CD8-positive, alpha-beta memory T cell (primary cell): ENCODE results near the gene MTERF2. TPM values are rescaled to one million over a fixed set of nuclear protein-coding genes. Genes with fewer than 3 reads are reported as not detected.

ENCODE experiments used
- CTCF ChIA-PET: fragments of 350-600 bp; sonication (Branson Sonifier 250); formaldehyde crosslinking; loops from one replicate; lab custom pipeline; 2021; ENCODE audit warnings: antibody characterized with exemption; lab: Charles Lee
- POLR2A ChIA-PET: fragments of 350-600 bp; sonication (Branson Sonifier 250); formaldehyde crosslinking; loops from one replicate; lab custom pipeline; 2021; ENCODE audit warnings: antibody characterized with exemption; lab: Charles Lee
- DNase-seq, 5 donors: peaks; one replicate each; pipeline versions ENCODE4 v3.0.0 to v3.0.0-alpha.2; 2020 to 2022; ENCODE audit warnings: mixed read lengths in 1 of 5
- H3K27ac ChIP-seq: one replicate; pipeline ENCODE4 v1.7.0; 2013; ENCODE audit warnings: low read depth, mild to moderate bottlenecking, low read length, moderate library complexity
- H3K27me3 ChIP-seq: 2 replicates; pipeline ENCODE4 v1.7.0; 2013; ENCODE audit warnings: low read length, mild to moderate bottlenecking; ENCODE audit not compliant: insufficient read depth, poor library complexity, severe bottlenecking
- H3K36me3 ChIP-seq: 2 replicates; pipeline ENCODE4 v1.7.0; 2013; ENCODE audit warnings: mild to moderate bottlenecking, low read length, moderate library complexity; ENCODE audit not compliant: insufficient read depth
- H3K4me1 ChIP-seq: 2 replicates; pipeline ENCODE4 v1.7.0; 2013; ENCODE audit warnings: mild to moderate bottlenecking, low read length, moderate library complexity; ENCODE audit not compliant: insufficient read depth
- H3K4me3 ChIP-seq: 2 replicates; pipeline ENCODE4 v1.7.0; 2013; ENCODE audit warnings: mild to moderate bottlenecking, low read length
- H3K9me3 ChIP-seq: 2 replicates; pipeline ENCODE4 v1.7.0; 2013; ENCODE audit warnings: mild to moderate bottlenecking, low read length
- H3K27ac Mint-ChIP-seq, 8 donors: one replicate each; pipeline ENCODE4 v1.8.0; 2020 to 2021; ENCODE audit warnings: mixed read lengths in 8 of 8, mild to moderate bottlenecking in 6 of 8, inconsistent platforms in 3 of 8, moderate library complexity in 3 of 8
- H3K27me3 Mint-ChIP-seq, 2 donors: one replicate each; pipeline ENCODE4 v1.8.0; 2020 to 2021; ENCODE audit warnings: mixed read lengths in 2 of 2, mild to moderate bottlenecking in 1 of 2, moderate library complexity in 1 of 2
- H3K36me3 Mint-ChIP-seq, 3 donors: one replicate each; pipeline ENCODE4 v1.8.0; 2020 to 2021; ENCODE audit warnings: mixed read lengths in 3 of 3, inconsistent platforms in 1 of 3, mild to moderate bottlenecking in 1 of 3
- H3K4me1 Mint-ChIP-seq, 3 donors: one replicate each; pipeline ENCODE4 v1.8.0; 2020 to 2021; ENCODE audit warnings: mixed read lengths in 3 of 3, inconsistent platforms in 1 of 3, mild to moderate bottlenecking in 1 of 3
- H3K4me3 Mint-ChIP-seq, 7 donors: one replicate each; pipeline ENCODE4 v1.8.0; 2020 to 2021; ENCODE audit warnings: mixed read lengths in 7 of 7, mild to moderate bottlenecking in 6 of 7, moderate library complexity in 4 of 7, inconsistent platforms in 2 of 7
- H3K9me3 Mint-ChIP-seq, 5 donors: one replicate each; pipeline ENCODE4 v1.8.0; 2020 to 2022; ENCODE audit warnings: mixed read lengths in 5 of 5, mild to moderate bottlenecking in 3 of 5, moderate library complexity in 2 of 5, inconsistent platforms in 1 of 5
- polyA plus RNA-seq: library from polyadenylated mRNA; unstranded; fragments of 300-500 nt; fragmentation: Illumina TruSeq; gene quantifications from one replicate; pipeline ENCODE4 v1.2.3, GENCODE V29; 2021
- total RNA-seq, 2 experiments: library from RNA; stranded (reverse); gene quantifications; one replicate each; pipeline ENCODE4 v1.2.3, GENCODE V29; 2021

The MTERF2 gene, protein sequence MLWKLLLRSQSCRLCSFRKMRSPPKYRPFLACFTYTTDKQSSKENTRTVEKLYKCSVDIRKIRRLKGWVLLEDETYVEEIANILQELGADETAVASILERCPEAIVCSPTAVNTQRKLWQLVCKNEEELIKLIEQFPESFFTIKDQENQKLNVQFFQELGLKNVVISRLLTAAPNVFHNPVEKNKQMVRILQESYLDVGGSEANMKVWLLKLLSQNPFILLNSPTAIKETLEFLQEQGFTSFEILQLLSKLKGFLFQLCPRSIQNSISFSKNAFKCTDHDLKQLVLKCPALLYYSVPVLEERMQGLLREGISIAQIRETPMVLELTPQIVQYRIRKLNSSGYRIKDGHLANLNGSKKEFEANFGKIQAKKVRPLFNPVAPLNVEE
- 1 to 10 TPM; 4.6 to 4.9 TPM for total RNA-seq
- 6.4 TPM for polyA plus RNA-seq

DNA sequence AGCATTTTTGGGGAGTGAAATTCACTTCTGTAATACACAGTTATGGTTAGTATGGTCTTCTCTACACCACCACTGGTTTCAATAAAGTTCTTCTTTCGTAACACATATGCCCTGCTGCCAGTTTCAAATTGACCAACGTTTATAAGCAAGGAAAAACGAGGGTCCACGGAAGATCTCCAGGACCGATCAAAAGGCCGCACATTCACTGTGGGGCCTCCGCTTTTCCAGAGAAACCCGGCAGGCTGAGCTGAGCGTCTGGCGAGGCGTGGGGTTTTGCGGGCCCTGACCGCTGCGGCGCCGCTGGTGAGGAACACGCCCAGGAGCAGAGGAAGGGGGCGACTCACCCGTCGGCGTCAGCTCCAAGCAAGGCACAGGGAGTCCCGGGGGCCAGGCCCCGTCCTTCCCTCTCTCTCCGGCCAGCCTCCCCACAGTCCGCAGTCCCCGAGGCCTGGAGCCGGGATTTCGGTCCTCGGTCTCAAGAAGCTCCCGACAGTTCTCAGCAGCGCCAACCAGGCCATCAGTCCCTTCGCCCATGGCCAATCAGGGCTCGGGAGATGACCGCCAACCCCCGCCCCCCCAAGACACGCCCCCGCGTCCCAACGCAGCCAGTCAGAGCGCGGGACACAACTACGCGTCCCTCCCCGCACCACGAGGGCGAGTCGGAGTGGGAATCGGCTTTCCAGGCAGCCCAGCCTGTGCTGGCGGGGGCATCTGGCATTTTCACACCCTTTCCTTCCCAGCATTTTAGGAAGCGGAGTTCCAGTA is at the start of gene MTERF2:
Gene MTERF2, minus strand, starts transcription at position 522 of the 765 bp plus-strand sequence. CDS start 8,432 bp downstream, outside the sequence.
- H3K4me1 Mint-ChIP-seq = peaks cover 33 to 41% (median 41%) of the 10 kb centered on the region in 3 donors
- peak within 1 kb of the TSS; percentile 60 for H3K4me3 ChIP-seq
- peaks cover 7 to 17% (median 11%) of the 10 kb centered on the region in 3 donors for H3K36me3 Mint-ChIP-seq
- ChIA-PET POLR2A (interaction anchor here (0.6 to 1.3 kb wide), 4 partner anchors 9 to 107 kb away, joined by 3 to 14 read pairs (median 4); partner anchors contain the start of gene TMEM263), CTCF (interaction anchor here (1.5 kb wide), 1 partner anchor 30 kb away, joined by 3 read pairs; no protein-coding TSS in a partner anchor)
- H3K4me3 Mint-ChIP-seq = peak within 1 kb of the TSS; percentile 92 to 98 (median 96)
- no peaks in the 10 kb centered on the region for H3K9me3 Mint-ChIP-seq
- H3K27ac Mint-ChIP-seq = peak within 1 kb of the TSS; percentile 84 to 97 (median 95)
- H3K36me3 ChIP-seq = no peaks in the 10 kb centered on the region
- H3K27me3 Mint-ChIP-seq = no peaks in the 10 kb centered on the region
- peak; percentile 67 to 83 (median 73) for DNase-seq
- H3K27ac ChIP-seq = peak within 1 kb of the TSS; percentile 64
- H3K4me1 ChIP-seq = peaks cover 24% of the 10 kb centered on the region
- H3K27me3 ChIP-seq = no peaks in the 10 kb centered on the region
- H3K9me3 ChIP-seq = no peaks in the 10 kb centered on the region

DNA sequence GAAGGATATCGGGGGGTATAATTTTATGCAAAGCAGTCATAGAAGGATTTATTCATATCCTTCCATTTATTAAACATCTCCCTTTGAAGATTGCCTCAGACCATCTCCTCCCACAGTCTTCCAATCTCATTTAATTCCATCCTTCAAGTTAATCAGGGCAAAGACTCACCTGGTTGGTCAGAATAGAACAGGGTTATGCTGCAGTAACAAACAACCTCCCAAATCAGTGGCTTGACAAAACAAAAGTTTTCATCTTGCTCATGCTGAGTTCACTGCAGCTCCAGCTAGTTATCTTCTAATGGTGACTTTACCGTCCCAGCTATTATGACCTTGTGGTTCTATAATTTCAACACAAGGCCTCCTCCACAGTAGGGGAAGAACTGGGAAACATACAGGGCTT is 48.8 kb upstream of the MTERF2 start:
- Histone ChIP-seq H3K27ac (no peak overlapping the region), H3K9me3 (no peaks in the 10 kb centered on the region), H3K27me3 (no peaks in the 10 kb centered on the region), H3K4me3 (no peak overlapping the region), H3K36me3 (no peaks in the 10 kb centered on the region), H3K4me1 (no peaks in the 10 kb centered on the region)
- Mint-ChIP-seq H3K27ac (peak overlapping the region in 1 of 8 donors; percentile 49), H3K36me3 (peaks cover 17 to 33% (median 20%) of the 10 kb centered on the region in 3 donors), H3K9me3 (peaks cover 0 to 2% (median 0%) of the 10 kb centered on the region in 5 donors), H3K27me3 (no peaks in the 10 kb centered on the region), H3K4me1 (peaks cover 20 to 42% (median 27%) of the 10 kb centered on the region in 3 donors), H3K4me3 (no peak overlapping the region)
- ChIA-PET POLR2A (no interaction called here), CTCF (no interaction called here)
- no peak for DNase-seq

DNA sequence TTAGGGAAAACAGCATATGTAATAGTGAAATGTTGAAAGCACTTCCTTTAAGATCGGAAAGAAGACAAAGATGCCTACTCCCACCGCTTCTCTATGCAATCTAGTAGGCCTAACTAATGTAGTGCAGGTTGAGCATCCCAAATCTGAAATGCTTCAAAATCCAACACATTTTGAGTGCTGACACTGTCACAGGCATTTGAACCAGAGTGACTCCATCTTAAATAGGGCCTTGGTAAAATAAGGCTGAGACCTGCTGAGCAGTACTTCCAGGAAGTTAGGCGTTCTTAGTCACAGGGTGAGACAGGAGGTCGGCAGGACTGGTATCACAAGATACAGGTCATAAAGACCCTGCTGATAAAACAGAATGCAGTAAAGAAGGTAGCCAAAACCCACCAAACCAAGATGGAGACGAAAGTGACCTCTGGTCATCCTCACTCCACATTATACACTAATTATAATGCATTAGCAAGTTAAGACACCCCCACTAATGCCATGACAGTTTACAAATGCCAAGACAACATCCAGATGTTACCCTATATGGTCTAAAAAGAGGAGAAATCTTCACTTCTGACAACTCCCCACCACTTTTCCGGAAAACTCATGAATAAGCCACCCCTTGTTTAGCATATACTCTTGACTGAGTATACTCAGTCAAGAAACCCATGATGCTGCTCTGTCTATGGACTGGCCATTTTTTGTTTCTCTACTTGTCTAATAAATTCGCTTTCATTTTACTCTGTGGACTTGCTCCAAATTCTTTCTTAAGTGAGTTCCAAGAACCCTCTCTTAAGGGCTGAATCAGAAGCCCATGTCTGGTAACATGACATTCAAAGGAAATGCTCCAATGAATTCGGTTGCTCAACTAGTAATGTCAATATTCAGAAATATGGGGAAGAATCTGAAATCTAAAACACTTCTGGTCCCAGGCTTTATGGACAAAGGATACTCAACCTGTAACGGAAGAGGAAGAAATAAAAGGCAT is 47.1 kb upstream of the MTERF2 start:
- no peak overlapping the region for H3K27ac ChIP-seq
- no peak overlapping the region for H3K4me3 ChIP-seq
- no peaks in the 10 kb centered on the region for H3K9me3 ChIP-seq
- ChIA-PET POLR2A (no interaction called here), CTCF (no interaction called here)
- Mint-ChIP-seq H3K27ac (peak overlapping the region in 4 of 8 donors; percentile 10 to 53 (median 38)), H3K4me3 (no peak overlapping the region), H3K27me3 (no peaks in the 10 kb centered on the region), H3K4me1 (peaks cover 32 to 51% (median 44%) of the 10 kb centered on the region in 3 donors), H3K36me3 (peaks cover 14 to 28% (median 20%) of the 10 kb centered on the region in 3 donors), H3K9me3 (no peaks in the 10 kb centered on the region)
- H3K36me3 ChIP-seq = no peaks in the 10 kb centered on the region
- no peak for DNase-seq
- H3K27me3 ChIP-seq = no peaks in the 10 kb centered on the region
- H3K4me1 ChIP-seq = no peaks in the 10 kb centered on the region

DNA sequence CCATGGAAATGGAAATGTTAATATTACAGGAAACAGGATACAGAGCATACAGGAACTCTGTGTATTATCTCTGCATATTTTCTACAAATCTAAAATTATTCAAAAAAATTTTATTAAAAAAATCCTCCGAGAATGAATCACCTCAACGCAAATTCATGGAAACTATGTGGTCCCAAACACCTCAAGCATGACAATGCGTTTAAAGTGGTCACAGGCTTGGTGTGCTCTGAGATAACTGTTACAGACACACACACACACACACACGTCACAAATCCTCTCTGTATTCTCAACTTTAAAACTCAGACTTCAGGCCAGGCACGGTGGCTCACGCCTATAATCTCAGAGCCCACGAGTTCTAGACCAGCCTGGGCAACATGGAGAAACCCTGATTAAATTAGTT is 45.3 kb upstream of the MTERF2 start:
- Histone ChIP-seq H3K4me1 (peaks cover 7% of the 10 kb centered on the region), H3K4me3 (no peak overlapping the region), H3K36me3 (no peaks in the 10 kb centered on the region), H3K27me3 (no peaks in the 10 kb centered on the region), H3K27ac (no peak overlapping the region), H3K9me3 (no peaks in the 10 kb centered on the region)
- Mint-ChIP-seq H3K4me1 (peaks cover 40 to 59% (median 55%) of the 10 kb centered on the region in 3 donors), H3K27me3 (no peaks in the 10 kb centered on the region), H3K36me3 (peaks cover 4 to 18% (median 14%) of the 10 kb centered on the region in 3 donors), H3K4me3 (peak overlapping the region in 2 of 7 donors; percentile 13 to 24), H3K27ac (peak overlapping the region in 7 of 8 donors; percentile 4 to 94 (median 85)), H3K9me3 (no peaks in the 10 kb centered on the region)
- CTCF ChIA-PET = no interaction called here
- DNase-seq = peak in 1 of 5 donors; percentile 2
- POLR2A ChIA-PET = no interaction called here

DNA sequence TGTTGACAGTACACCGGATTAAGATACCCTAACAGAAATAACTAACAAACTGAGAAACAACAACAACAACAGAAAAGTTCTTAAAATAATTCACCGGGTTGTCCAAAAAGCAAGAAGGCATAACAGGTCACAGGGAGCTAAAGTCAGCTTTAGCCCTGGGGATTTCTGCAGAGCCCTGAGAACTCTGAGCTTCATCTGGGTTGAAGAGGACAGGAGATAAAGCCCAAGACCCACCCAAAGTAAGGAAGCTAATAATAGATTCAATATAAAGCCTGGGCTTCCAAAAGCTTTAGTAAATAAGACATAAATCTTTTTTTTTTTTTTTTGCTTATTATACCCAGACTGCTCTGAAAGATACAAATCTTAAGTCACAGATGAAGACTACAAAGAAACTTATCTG is 44.1 kb upstream of the MTERF2 start:
- Mint-ChIP-seq H3K27ac (peak overlapping the region; percentile 36 to 100 (median 92)), H3K27me3 (no peaks in the 10 kb centered on the region), H3K9me3 (no peaks in the 10 kb centered on the region), H3K4me1 (peaks cover 48 to 69% (median 64%) of the 10 kb centered on the region in 3 donors), H3K36me3 (peaks cover 0 to 6% (median 4%) of the 10 kb centered on the region in 3 donors), H3K4me3 (peak overlapping the region in 1 of 7 donors; percentile 2)
- no peaks in the 10 kb centered on the region for H3K27me3 ChIP-seq
- DNase-seq = no peak
- no peak overlapping the region for H3K27ac ChIP-seq
- ChIA-PET POLR2A (no interaction called here), CTCF (interaction anchor here (0.9 kb wide), 1 partner anchor 17 kb away, joined by 7 read pairs; no protein-coding TSS in a partner anchor)
- no peak overlapping the region for H3K4me3 ChIP-seq
- H3K9me3 ChIP-seq = no peaks in the 10 kb centered on the region
- H3K36me3 ChIP-seq = no peaks in the 10 kb centered on the region
- H3K4me1 ChIP-seq = peaks cover 13% of the 10 kb centered on the region

DNA sequence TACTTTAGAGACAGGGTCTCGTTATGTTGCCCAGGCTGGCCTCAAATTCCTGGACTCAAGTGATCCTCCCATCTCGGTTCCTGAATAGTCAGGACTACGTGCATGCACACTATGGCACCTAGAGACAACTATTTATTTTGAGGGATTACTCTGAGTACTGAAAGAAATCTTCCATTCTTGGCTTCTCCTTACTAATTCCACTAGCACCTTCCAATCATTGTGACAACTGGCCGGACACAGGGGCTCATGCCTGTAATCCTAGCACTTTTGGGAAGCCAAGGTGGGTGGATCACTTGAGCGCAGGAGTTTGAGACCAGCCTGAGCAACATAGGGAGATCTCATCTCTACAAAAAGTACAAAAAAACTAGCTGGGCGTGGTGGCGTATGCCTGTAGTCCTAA is 42.1 kb upstream of the MTERF2 start:
- no peak for DNase-seq
- H3K4me1 Mint-ChIP-seq = peaks cover 53 to 74% (median 65%) of the 10 kb centered on the region in 3 donors
- no peaks in the 10 kb centered on the region for H3K36me3 ChIP-seq
- peak overlapping the region; percentile 45 to 100 (median 81) for H3K27ac Mint-ChIP-seq
- POLR2A ChIA-PET = no interaction called here
- peak overlapping the region in 2 of 7 donors; percentile 32 to 70 for H3K4me3 Mint-ChIP-seq
- no peak overlapping the region for H3K27ac ChIP-seq
- H3K27me3 ChIP-seq = no peaks in the 10 kb centered on the region
- no peak overlapping the region for H3K4me3 ChIP-seq
- H3K27me3 Mint-ChIP-seq = no peaks in the 10 kb centered on the region
- no peaks in the 10 kb centered on the region for H3K9me3 ChIP-seq
- H3K36me3 Mint-ChIP-seq = no peaks in the 10 kb centered on the region
- no peaks in the 10 kb centered on the region for H3K9me3 Mint-ChIP-seq
- CTCF ChIA-PET = no interaction called here
- peaks cover 13% of the 10 kb centered on the region for H3K4me1 ChIP-seq

DNA sequence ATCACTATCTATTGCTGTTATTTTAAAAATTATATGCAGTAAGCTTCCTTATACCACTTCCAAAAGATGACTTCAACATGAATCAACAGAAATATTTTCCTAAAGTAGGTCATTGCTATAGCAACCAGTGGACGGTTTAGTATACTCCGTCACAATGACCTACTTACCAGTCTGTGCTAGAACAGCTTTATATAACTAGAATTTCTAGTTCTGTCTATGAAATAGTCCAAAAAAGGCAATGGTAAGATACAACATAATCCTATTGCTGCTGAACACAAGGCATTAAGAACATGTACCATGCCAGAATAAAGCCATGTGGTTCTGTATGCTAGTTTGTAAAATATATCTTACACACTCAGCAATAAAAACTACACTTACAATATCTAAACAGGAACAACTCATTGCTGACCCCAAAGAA is 40.7 kb upstream of the MTERF2 start:
- no peaks in the 10 kb centered on the region for H3K27me3 Mint-ChIP-seq
- H3K4me3 Mint-ChIP-seq = peak overlapping the region; percentile 14 to 78 (median 63)
- CTCF ChIA-PET = no interaction called here
- peaks cover 13% of the 10 kb centered on the region for H3K4me1 ChIP-seq
- peak in 3 of 5 donors; percentile 9 to 82 (median 36) for DNase-seq
- no peaks in the 10 kb centered on the region for H3K9me3 Mint-ChIP-seq
- POLR2A ChIA-PET = interaction anchor here (0.7 to 1.1 kb wide), 3 partner anchors 14 to 72 kb away, joined by 3 to 10 read pairs (median 4); partner anchors contain the start of genes CRY1 and TMEM263
- H3K4me3 ChIP-seq = no peak overlapping the region
- peak overlapping the region; percentile 86 for H3K27ac ChIP-seq
- no peaks in the 10 kb centered on the region for H3K9me3 ChIP-seq
- no peaks in the 10 kb centered on the region for H3K36me3 ChIP-seq
- H3K36me3 Mint-ChIP-seq = no peaks in the 10 kb centered on the region
- peak overlapping the region; percentile 39 to 100 (median 96) for H3K27ac Mint-ChIP-seq
- peaks cover 56 to 82% (median 67%) of the 10 kb centered on the region in 3 donors for H3K4me1 Mint-ChIP-seq
- H3K27me3 ChIP-seq = no peaks in the 10 kb centered on the region
